RPMI8226 (cell line): ENCODE measurements around the gene PCID2.

Experiments used
- DNase-seq: peaks from one replicate; pipeline ENCODE4 v3.0.0-alpha.2; 2015

The PCID2 gene

GRCh38 chr13:113186061-113186900, 22.2 kb downstream of the PCID2 start:
- DNase-seq = no peak

- DNase-seq = no peak
Measured at GRCh38 chr13:113184568-113185440, 23.7 kb downstream of the PCID2 start.

GRCh38 chr13:113183450-113184129, 24.9 kb downstream of the PCID2 start:
- DNase-seq = no peak

GRCh38 chr13:113182046-113182445, 26.4 kb downstream of the PCID2 start:
- no peak for DNase-seq

- DNase-seq = no peak
Measured at GRCh38 chr13:113179374-113180230, 28.9 kb downstream of the PCID2 start.

GRCh38 chr13:113178896-113179167, 29.6 kb downstream of the PCID2 start:
- DNase-seq = no peak

GRCh38 chr13:113178070-113178895, 30.2 kb downstream of the PCID2 start:
- DNase-seq = no peak

GRCh38 chr13:113176822-113177221, 31.6 kb downstream of the PCID2 start:
- DNase-seq = no peak

GRCh38 chr13:113176280-113176679, 32.2 kb downstream of the PCID2 start:
- DNase-seq = no peak

- DNase-seq = no peak
Measured at GRCh38 chr13:113172419-113172926, 36.0 kb downstream of the PCID2 start.

GRCh38 chr13:113171250-113172125, 37.0 kb downstream of the PCID2 start:
- DNase-seq = no peak

- DNase-seq = no peak
Measured at GRCh38 chr13:113170511-113170910, 38.0 kb downstream of the PCID2 start.

- no peak for DNase-seq
Measured at GRCh38 chr13:113169277-113170272, 38.9 kb downstream of the PCID2 start.

GRCh38 chr13:113168211-113168610, 40.3 kb downstream of the PCID2 start:
- no peak for DNase-seq

GRCh38 chr13:113167575-113167974, 40.9 kb downstream of the PCID2 start:
- no peak for DNase-seq

GRCh38 chr13:113167155-113167554, 41.3 kb downstream of the PCID2 start:
- no peak for DNase-seq

- DNase-seq = no peak
Measured at GRCh38 chr13:113166681-113167080, 41.8 kb downstream of the PCID2 start.

GRCh38 chr13:113166266-113166665, 42.2 kb downstream of the PCID2 start:
- no peak for DNase-seq

- DNase-seq = no peak
Measured at GRCh38 chr13:113164492-113164891, 44.0 kb downstream of the PCID2 start.
